Femur (tissue), 1 donor: ENCODE measurements around the gene CLCN7.
"Not testable (repeated sequence)": the region's sequence is repeated elsewhere in the genome, so short reads cannot be mapped to it uniquely, and the experiment has no call there.

Experiments used
- DNase-seq: peaks from one replicate; pipeline ENCODE4 v3.0.0-alpha.2; 2017

The CLCN7 gene

GRCh38 chr16:1443980-1444729 lies 30.7 kb downstream of the CLCN7 start, which contains the start of gene CCDC154:
Gene CCDC154, minus strand, starts transcription at chr16:1444556. Its CDS starts 234 bp downstream, at chr16:1444322.
- DNase-seq, result no peak

- DNase-seq, result no peak
Observed at GRCh38 chr16:1443403-1443973, 31.3 kb downstream of the CLCN7 start.

GRCh38 chr16:1442697-1443096 lies 32.1 kb downstream of the CLCN7 start:
- DNase-seq, result no peak

- no peak for DNase-seq
Observed at GRCh38 chr16:1441391-1441829, 33.4 kb downstream of the CLCN7 start.

GRCh38 chr16:1439699-1440074 lies 35.1 kb downstream of the CLCN7 start:
- DNase-seq, result not testable (repeated sequence)

- no peak for DNase-seq
Observed at GRCh38 chr16:1439058-1439698, 35.6 kb downstream of the CLCN7 start.

- DNase-seq, result no peak
Observed at GRCh38 chr16:1438229-1439057, 36.4 kb downstream of the CLCN7 start.

GRCh38 chr16:1437606-1438005 lies 37.2 kb downstream of the CLCN7 start:
- DNase-seq, result no peak

- DNase-seq, result no peak
Observed at GRCh38 chr16:1436731-1437355, 38.0 kb downstream of the CLCN7 start.

GRCh38 chr16:1435921-1436697 lies 38.7 kb downstream of the CLCN7 start:
- DNase-seq, result no peak

- no peak for DNase-seq
Observed at GRCh38 chr16:1434644-1435592, 39.9 kb downstream of the CLCN7 start.

- DNase-seq, result no peak
Observed at GRCh38 chr16:1433756-1434155, 41.1 kb downstream of the CLCN7 start.

GRCh38 chr16:1433263-1433560 lies 41.6 kb downstream of the CLCN7 start:
- no peak for DNase-seq

GRCh38 chr16:1432388-1433262 lies 42.2 kb downstream of the CLCN7 start:
- no peak for DNase-seq

- no peak for DNase-seq
Observed at GRCh38 chr16:1431497-1432270, 43.1 kb downstream of the CLCN7 start.

- DNase-seq, result no peak
Observed at GRCh38 chr16:1430759-1431496, 43.9 kb downstream of the CLCN7 start, which contains the start of gene PERCC1. Gene PERCC1, plus strand, starts transcription at chr16:1431078. Its CDS starts 1,516 bp downstream, at chr16:1432594.

GRCh38 chr16:1430214-1430758 lies 44.5 kb downstream of the CLCN7 start:
- no peak for DNase-seq

- no peak for DNase-seq
Observed at GRCh38 chr16:1429631-1430030, 45.2 kb downstream of the CLCN7 start.
